Neuronal stem cell (in vitro differentiated cells): ENCODE data around the gene RYR1.
"Not testable (repeated sequence)": the region's sequence is repeated elsewhere in the genome, so short reads cannot be mapped to it uniquely, and the experiment has no call there.

ENCODE experiments used
- DNase-seq: peaks from one replicate; pipeline ENCODE4 v3.0.0-alpha.2; 2013; ENCODE audit warnings: low spot score
- H2AFZ ChIP-seq: one replicate; pipeline ENCODE4 v1.6.1; 2013; ENCODE audit warnings: mild to moderate bottlenecking, low read length, inconsistent platforms
- H2AK5ac ChIP-seq: 2 replicates; pipeline ENCODE4 v1.6.1; 2013; ENCODE audit warnings: low read depth, mild to moderate bottlenecking, inconsistent platforms, low read length, moderate library complexity, mixed read lengths
- H2BK120ac ChIP-seq: 2 replicates; pipeline ENCODE4 v1.6.1; 2013; ENCODE audit warnings: low read depth, mild to moderate bottlenecking, inconsistent platforms, low read length, moderate library complexity, mixed read lengths
- H2BK12ac ChIP-seq: one replicate; pipeline ENCODE4 v1.6.1; 2013; ENCODE audit warnings: low read length, inconsistent platforms
- H2BK15ac ChIP-seq: 2 replicates; pipeline ENCODE4 v1.6.1; 2013; ENCODE audit warnings: mild to moderate bottlenecking, low read length, inconsistent platforms, mixed read lengths
- H2BK5ac ChIP-seq: one replicate; pipeline ENCODE4 v1.6.1; 2013; ENCODE audit warnings: inconsistent platforms, mild to moderate bottlenecking, low read length, moderate library complexity
- H3K14ac ChIP-seq: one replicate; pipeline ENCODE4 v1.6.1; 2013; ENCODE audit warnings: low read length, inconsistent platforms
- H3K18ac ChIP-seq: 2 replicates; pipeline ENCODE4 v1.6.1; 2013; ENCODE audit warnings: low read length, inconsistent platforms
- H3K23ac ChIP-seq: 2 replicates; pipeline ENCODE4 v1.6.1; 2013; ENCODE audit warnings: low read depth, mild to moderate bottlenecking, mixed read lengths, low read length, inconsistent platforms; ENCODE audit not compliant: poor library complexity
- H3K27ac ChIP-seq: replicated peaks from 3 replicates; pipeline ENCODE4 v1.5.1; 2013; ENCODE audit warnings: low read length, inconsistent platforms
- H3K27me3 ChIP-seq, 3 experiments: 2 replicates each; pipeline ENCODE4 v1.6.1; 2013; ENCODE audit warnings: low read length in 3 of 3, mild to moderate bottlenecking in 2 of 3, inconsistent platforms in 1 of 3, low read depth in 1 of 3, mixed read lengths in 1 of 3, moderate library complexity in 1 of 3; ENCODE audit not compliant: control insufficient read depth in 3 of 3, insufficient read depth in 3 of 3
- H3K36me3 ChIP-seq, 2 donors: replicated peaks in 1 of 2; 2 replicates each; pipeline ENCODE4 v1.6.1; 2013; ENCODE audit warnings: low read length in 2 of 2; ENCODE audit not compliant: control insufficient read depth in 2 of 2, insufficient read depth in 2 of 2
- H3K4ac ChIP-seq: 2 replicates; pipeline ENCODE4 v1.6.1; 2013; ENCODE audit warnings: inconsistent platforms, mild to moderate bottlenecking, low read length, moderate library complexity
- H3K4me1 ChIP-seq, 2 donors: 1 replicate in 1 of 2; 2 replicates in 1 of 2; pipeline ENCODE4 v1.6.1; 2013; ENCODE audit warnings: low read length in 2 of 2, low read depth in 1 of 2; ENCODE audit not compliant: control insufficient read depth in 2 of 2, insufficient read depth in 1 of 2
- H3K4me2 ChIP-seq: one replicate; pipeline ENCODE4 v1.6.1; 2013; ENCODE audit warnings: mild to moderate bottlenecking, low read length, inconsistent platforms; ENCODE audit not compliant: insufficient read depth, poor library complexity, severe bottlenecking
- H3K4me3 ChIP-seq, 2 donors: 2 replicates each; pipeline ENCODE4 v1.5.1; 2013; ENCODE audit warnings: low read length in 2 of 2, mild to moderate bottlenecking in 2 of 2, inconsistent platforms in 1 of 2, moderate library complexity in 1 of 2
- H3K79me1 ChIP-seq: one replicate; pipeline ENCODE4 v1.6.1; 2013; ENCODE audit warnings: low read depth, mild to moderate bottlenecking, inconsistent platforms, low read length, moderate library complexity
- H3K9ac ChIP-seq: one replicate; pipeline ENCODE4 v1.6.1; 2013; ENCODE audit warnings: mild to moderate bottlenecking, low read depth, low read length, inconsistent platforms; ENCODE audit not compliant: poor library complexity
- H3K9me3 ChIP-seq, 2 donors: replicated peaks in 1 of 2; 2 replicates each; pipeline versions ENCODE3 to v1.6.1; 2013; ENCODE audit warnings: low read length in 2 of 2, mild to moderate bottlenecking in 2 of 2, inconsistent platforms in 1 of 2, low read depth in 1 of 2, mixed read lengths in 1 of 2, moderate library complexity in 1 of 2; ENCODE audit not compliant: control insufficient read depth in 2 of 2, insufficient read depth in 1 of 2
- H4K8ac ChIP-seq: one replicate; pipeline ENCODE4 v1.6.1; 2013; ENCODE audit warnings: low read depth, mild to moderate bottlenecking, inconsistent platforms, low read length, moderate library complexity
- H4K91ac ChIP-seq: one replicate; pipeline ENCODE4 v1.6.1; 2013; ENCODE audit warnings: low read length, low read depth, mild to moderate bottlenecking, inconsistent platforms; ENCODE audit not compliant: poor library complexity
- WGBS, 2 donors: extraction: QIAGEN DNeasy Blood & Tissue Kit; methylation state at CpG; one replicate each; pipeline ENCODE4 v1.1.7; 2013; ENCODE audit warnings: missing lambda C conversion rate in 2 of 2, mixed read lengths in 1 of 2; ENCODE audit not compliant: insufficient read length in 2 of 2, insufficient replicate concordance in 1 of 2; ENCODE audit errors: extremely low coverage in 2 of 2; 5-methylcytosine and 5-hydroxymethylcytosine counted together

Gene RYR1

GRCh38 chr19:38556521-38557174 is 123.2 kb downstream of the RYR1 start:
- Histone ChIP-seq H4K91ac (no peak overlapping the region), H3K27ac (no peak overlapping the region), H3K4me1 (no peaks in the 10 kb centered on the region), H3K4me3 (no peak overlapping the region), H3K36me3 (no peaks in the 10 kb centered on the region), H2BK15ac (no peak overlapping the region), H3K9me3 (peaks cover 0 to 2% of the 10 kb centered on the region in 2 donors), H2AFZ (no peak overlapping the region), H3K23ac (no peak overlapping the region), H3K9ac (no peak overlapping the region), H2AK5ac (no peak overlapping the region), H2BK12ac (no peak overlapping the region), H4K8ac (no peak overlapping the region), H3K27me3 (no peaks in the 10 kb centered on the region), H3K4ac (no peak overlapping the region), H3K4me2 (no peak overlapping the region), H3K14ac (no peak overlapping the region), H3K79me1 (no peaks in the 10 kb centered on the region), H2BK5ac (no peak overlapping the region), H3K18ac (no peak overlapping the region), H2BK120ac (no peak overlapping the region)
- DNase-seq = no peak
- WGBS, 2 donors = no CpG with 5 or more reads among the region's 7 CpGs

DNA sequence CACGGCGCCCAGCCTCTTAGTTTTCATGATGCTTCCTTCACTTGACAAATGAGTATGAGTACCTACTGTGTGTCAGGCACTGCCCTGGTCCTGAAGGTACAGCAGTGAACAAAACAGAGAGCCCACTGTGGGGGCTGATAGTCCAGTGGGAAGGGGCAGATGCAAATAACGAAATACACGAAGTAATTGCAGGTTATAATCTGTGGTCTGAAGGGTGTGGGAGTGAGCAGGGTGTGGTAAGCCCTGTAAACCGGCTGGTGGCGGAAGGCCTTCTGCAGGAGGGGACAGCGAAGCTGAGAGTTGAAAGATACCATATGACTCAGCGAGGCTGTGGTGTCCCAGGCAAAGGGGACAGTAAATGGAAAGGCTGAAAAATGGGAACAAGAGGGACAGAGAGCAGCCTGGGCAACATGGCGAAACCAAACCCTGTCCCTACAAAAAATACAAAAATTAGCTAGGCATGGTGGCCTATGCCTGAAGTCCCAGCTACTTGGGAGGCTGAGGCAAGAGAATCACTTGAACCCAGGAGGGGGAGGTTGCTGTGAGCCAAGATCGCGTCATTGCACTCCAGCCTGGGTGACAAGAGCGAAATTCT is 123.8 kb downstream of the RYR1 start:
- H3K14ac ChIP-seq = no peak overlapping the region
- no peak overlapping the region for H3K27ac ChIP-seq
- peak overlapping the region in 1 of 2 donors; percentile 49 for H3K4me3 ChIP-seq
- H3K4me1 ChIP-seq = no peaks in the 10 kb centered on the region
- H3K36me3 ChIP-seq = no peaks in the 10 kb centered on the region
- no peak overlapping the region for H4K91ac ChIP-seq
- H3K4me2 ChIP-seq = no peak overlapping the region
- no CpG with 5 or more reads among the region's 12 CpGs for WGBS, 2 donors
- no peak for DNase-seq
- no peak overlapping the region for H2BK15ac ChIP-seq
- no peak overlapping the region for H2AK5ac ChIP-seq
- no peak overlapping the region for H2BK12ac ChIP-seq
- no peak overlapping the region for H3K23ac ChIP-seq
- no peak overlapping the region for H4K8ac ChIP-seq
- H3K79me1 ChIP-seq = no peaks in the 10 kb centered on the region
- H3K9me3 ChIP-seq = peaks cover 0 to 2% of the 10 kb centered on the region in 2 donors
- H2BK5ac ChIP-seq = no peak overlapping the region
- no peak overlapping the region for H3K4ac ChIP-seq
- no peak overlapping the region for H2AFZ ChIP-seq
- no peak overlapping the region for H2BK120ac ChIP-seq
- H3K27me3 ChIP-seq = no peaks in the 10 kb centered on the region
- no peak overlapping the region for H3K9ac ChIP-seq
- no peak overlapping the region for H3K18ac ChIP-seq

DNA sequence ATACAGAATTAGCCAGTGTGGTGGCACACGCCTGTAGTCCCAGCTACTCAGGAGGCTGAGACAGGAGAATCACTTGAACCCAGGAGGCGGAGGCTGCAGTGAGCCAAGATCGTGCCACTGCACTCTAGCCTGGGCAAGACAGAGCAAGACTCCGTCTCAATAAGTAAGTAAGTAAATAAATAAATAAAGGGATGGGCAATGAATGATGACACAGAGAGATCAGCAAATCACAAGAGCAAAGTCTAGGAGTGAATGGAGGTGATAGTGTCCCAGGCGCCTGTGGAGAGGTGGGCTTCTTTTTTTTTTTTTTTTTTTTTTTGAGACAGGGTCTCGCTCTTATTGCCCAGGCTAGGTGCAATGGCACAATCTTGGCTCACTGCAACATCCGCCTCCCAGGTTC is 125.4 kb downstream of the RYR1 start:
- not testable (repeated sequence) for H2AK5ac ChIP-seq, H2AFZ ChIP-seq, H2BK12ac ChIP-seq, H3K14ac ChIP-seq, H3K36me3 ChIP-seq, H2BK15ac ChIP-seq, H3K4me2 ChIP-seq, H4K8ac ChIP-seq, H3K4me1 ChIP-seq, H3K79me1 ChIP-seq, H4K91ac ChIP-seq, H2BK5ac ChIP-seq, H3K27ac ChIP-seq, H3K9ac ChIP-seq, DNase-seq, H3K18ac ChIP-seq, H3K4me3 ChIP-seq, H3K27me3 ChIP-seq, H2BK120ac ChIP-seq, H3K9me3 ChIP-seq, H3K4ac ChIP-seq, H3K23ac ChIP-seq
- no CpG with 5 or more reads among the region's 7 CpGs for WGBS, 2 donors

- H3K4me2 ChIP-seq = no peak overlapping the region
- H3K23ac ChIP-seq = no peak overlapping the region
- H3K36me3 ChIP-seq = no peaks in the 10 kb centered on the region
- no peak overlapping the region for H3K14ac ChIP-seq
- no peak overlapping the region for H2AK5ac ChIP-seq
- no CpG with 5 or more reads among the region's 13 CpGs for WGBS, 2 donors
- no peak overlapping the region for H2BK120ac ChIP-seq
- H3K27ac ChIP-seq = no peak overlapping the region
- H3K9me3 ChIP-seq = peaks cover 0 to 2% of the 10 kb centered on the region in 2 donors
- H3K4ac ChIP-seq = no peak overlapping the region
- H4K91ac ChIP-seq = no peak overlapping the region
- no peak overlapping the region for H3K18ac ChIP-seq
- H2BK12ac ChIP-seq = no peak overlapping the region
- no peak overlapping the region for H2AFZ ChIP-seq
- H3K9ac ChIP-seq = no peak overlapping the region
- H3K4me1 ChIP-seq = no peaks in the 10 kb centered on the region
- H3K79me1 ChIP-seq = no peaks in the 10 kb centered on the region
- no peak for DNase-seq
- H3K4me3 ChIP-seq = no peak overlapping the region
- no peak overlapping the region for H4K8ac ChIP-seq
- H3K27me3 ChIP-seq = no peaks in the 10 kb centered on the region
- H2BK15ac ChIP-seq = no peak overlapping the region
- no peak overlapping the region for H2BK5ac ChIP-seq
Observed at GRCh38 chr19:38559428-38560401, 126.2 kb downstream of the RYR1 start.
